MM.1S (cell line): ENCODE measurements around the gene ITGAV.

Source experiments
- DNase-seq: peaks from one replicate; pipeline ENCODE4 v3.0.0-alpha.2; 2015
- H2AFZ ChIP-seq: fragments of 300-600 bp; sonication (generic); 2 replicates; pipeline ENCODE4 v1.6.0; 2016; ENCODE audit warnings: antibody characterized with exemption, low read length
- H3F3A ChIP-seq: fragments of 300-600 bp; sonication (generic); 2 replicates; pipeline ENCODE4 v1.6.1; 2016; ENCODE audit warnings: mild to moderate bottlenecking, antibody characterized with exemption, low read length, moderate library complexity, mixed read lengths; ENCODE audit not compliant: insufficient read depth
- H3K27ac ChIP-seq: fragments of 300-600 bp; sonication (generic); 2 replicates; pipeline ENCODE4 v1.5.1; 2016; ENCODE audit warnings: mild to moderate bottlenecking, low read length
- H3K27me3 ChIP-seq: fragments of 300-600 bp; sonication (generic); replicated peaks from 2 replicates; pipeline ENCODE4 v1.6.0; 2016; ENCODE audit warnings: low read length; ENCODE audit not compliant: insufficient read depth
- H3K36me3 ChIP-seq: fragments of 300-600 bp; sonication (generic); replicated peaks from 2 replicates; pipeline ENCODE4 v1.6.1; 2016; ENCODE audit warnings: mild to moderate bottlenecking, low read length, mixed read lengths; ENCODE audit not compliant: insufficient read depth
- H3K4me1 ChIP-seq: fragments of 300-600 bp; sonication (generic); 2 replicates; pipeline ENCODE4 v1.6.1; 2016; ENCODE audit warnings: low read length, mixed read lengths
- H3K4me2 ChIP-seq: fragments of 300-600 bp; sonication (generic); 2 replicates; pipeline ENCODE4 v1.6.0; 2016; ENCODE audit warnings: low read depth, low read length
- H3K4me3 ChIP-seq: fragments of 300-600 bp; sonication (generic); 2 replicates; pipeline ENCODE4 v1.5.1; 2016; ENCODE audit warnings: low read length, mixed read lengths
- H3K79me2 ChIP-seq: fragments of 300-600 bp; sonication (generic); 2 replicates; pipeline ENCODE4 v1.6.1; 2016; ENCODE audit warnings: mixed run types, low read length, mixed read lengths
- H3K9ac ChIP-seq: fragments of 300-600 bp; sonication (generic); 2 replicates; pipeline ENCODE4 v1.6.1; 2016; ENCODE audit warnings: low read length, mixed read lengths
- H3K9me2 ChIP-seq: fragments of 300-600 bp; sonication (generic); replicated peaks from 2 replicates; pipeline ENCODE4 v1.6.1; 2016; ENCODE audit warnings: mild to moderate bottlenecking, low read length, mixed read lengths; ENCODE audit not compliant: insufficient read depth
- H3K9me3 ChIP-seq: fragments of 300-600 bp; sonication (generic); replicated peaks from 2 replicates; pipeline ENCODE4 v1.6.1; 2016; ENCODE audit warnings: mild to moderate bottlenecking, low read length, mixed read lengths; ENCODE audit not compliant: insufficient read depth
- H4K20me1 ChIP-seq: fragments of 300-600 bp; sonication (generic); 2 replicates; pipeline ENCODE4 v1.6.1; 2016; ENCODE audit warnings: mild to moderate bottlenecking, low read length, moderate library complexity, mixed read lengths; ENCODE audit not compliant: insufficient read depth
- EZH2 ChIP-seq: fragments of 300-600 bp; sonication (generic); optimal IDR thresholded peaks from 2 replicates; pipeline ENCODE3; 2017; ENCODE audit warnings: low read depth, mild to moderate bottlenecking, antibody characterized with exemption, low read length, mixed read lengths
- EZH2phosphoT487 ChIP-seq: fragments of 300-600 bp; sonication (generic); IDR thresholded peaks from 2 replicates; pipeline ENCODE4 v1.6.1; 2018; ENCODE audit warnings: antibody characterized with exemption, low read length
- TF ChIP-seq, protein P1 (sequence below): fragments of 300-600 bp; sonication (generic); IDR thresholded peaks from 2 replicates; pipeline ENCODE4 v1.5.1; 2016; ENCODE audit warnings: antibody characterized with exemption, low read length, mixed read lengths

Gene ITGAV

GRCh38 chr2:186688813-186689212 is 99.0 kb downstream of the ITGAV start:
- Histone ChIP-seq H3K79me2 (no peaks in the 10 kb centered on the region), H3K27me3 (no peaks in the 10 kb centered on the region), H3K4me1 (no peaks in the 10 kb centered on the region), H3K4me3 (no peak overlapping the region), H3K36me3 (no peaks in the 10 kb centered on the region), H3K9me2 (no peaks in the 10 kb centered on the region), H3K27ac (no peak overlapping the region), H2AFZ (no peak overlapping the region), H3F3A (no peaks in the 10 kb centered on the region), H3K9ac (no peak overlapping the region), H3K9me3 (no peaks in the 10 kb centered on the region), H4K20me1 (no peaks in the 10 kb centered on the region), H3K4me2 (no peak overlapping the region)
- DNase-seq: no peak
- TF ChIP-seq EZH2phosphoT487 (no peak), EZH2 (no peak)
- TF ChIP-seq, protein P1, sequence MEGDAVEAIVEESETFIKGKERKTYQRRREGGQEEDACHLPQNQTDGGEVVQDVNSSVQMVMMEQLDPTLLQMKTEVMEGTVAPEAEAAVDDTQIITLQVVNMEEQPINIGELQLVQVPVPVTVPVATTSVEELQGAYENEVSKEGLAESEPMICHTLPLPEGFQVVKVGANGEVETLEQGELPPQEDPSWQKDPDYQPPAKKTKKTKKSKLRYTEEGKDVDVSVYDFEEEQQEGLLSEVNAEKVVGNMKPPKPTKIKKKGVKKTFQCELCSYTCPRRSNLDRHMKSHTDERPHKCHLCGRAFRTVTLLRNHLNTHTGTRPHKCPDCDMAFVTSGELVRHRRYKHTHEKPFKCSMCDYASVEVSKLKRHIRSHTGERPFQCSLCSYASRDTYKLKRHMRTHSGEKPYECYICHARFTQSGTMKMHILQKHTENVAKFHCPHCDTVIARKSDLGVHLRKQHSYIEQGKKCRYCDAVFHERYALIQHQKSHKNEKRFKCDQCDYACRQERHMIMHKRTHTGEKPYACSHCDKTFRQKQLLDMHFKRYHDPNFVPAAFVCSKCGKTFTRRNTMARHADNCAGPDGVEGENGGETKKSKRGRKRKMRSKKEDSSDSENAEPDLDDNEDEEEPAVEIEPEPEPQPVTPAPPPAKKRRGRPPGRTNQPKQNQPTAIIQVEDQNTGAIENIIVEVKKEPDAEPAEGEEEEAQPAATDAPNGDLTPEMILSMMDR: no peak

DNA sequence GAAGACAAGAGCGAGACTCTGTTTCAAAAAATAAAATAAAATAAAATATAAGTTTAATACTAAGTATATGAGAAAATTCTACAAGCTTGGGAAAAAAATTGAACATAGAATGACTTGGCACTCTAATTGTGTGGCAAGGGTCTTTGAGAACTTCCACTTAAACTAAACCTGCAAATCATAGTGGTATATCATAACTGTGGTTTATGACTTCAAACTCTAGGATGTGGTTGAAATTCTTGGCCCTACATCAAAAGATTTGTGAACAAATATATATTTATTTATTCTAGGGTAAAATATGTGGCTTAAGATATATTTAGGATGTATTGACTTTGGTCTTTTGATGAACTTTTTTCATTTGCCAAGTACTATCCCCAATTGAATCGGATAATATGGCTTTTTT is 100.9 kb downstream of the ITGAV start:
- Histone ChIP-seq H3K4me3 (no peak overlapping the region), H3K9me2 (no peaks in the 10 kb centered on the region), H2AFZ (no peak overlapping the region), H3K27ac (no peak overlapping the region), H3K4me2 (no peak overlapping the region), H3F3A (no peaks in the 10 kb centered on the region), H3K27me3 (no peaks in the 10 kb centered on the region), H4K20me1 (no peaks in the 10 kb centered on the region), H3K4me1 (no peaks in the 10 kb centered on the region), H3K36me3 (no peaks in the 10 kb centered on the region), H3K9me3 (no peaks in the 10 kb centered on the region), H3K79me2 (no peaks in the 10 kb centered on the region), H3K9ac (no peak overlapping the region)
- no peak for DNase-seq
- TF ChIP-seq EZH2: no peak
- TF ChIP-seq, protein P1: no peak
- TF ChIP-seq EZH2phosphoT487: no peak

DNA sequence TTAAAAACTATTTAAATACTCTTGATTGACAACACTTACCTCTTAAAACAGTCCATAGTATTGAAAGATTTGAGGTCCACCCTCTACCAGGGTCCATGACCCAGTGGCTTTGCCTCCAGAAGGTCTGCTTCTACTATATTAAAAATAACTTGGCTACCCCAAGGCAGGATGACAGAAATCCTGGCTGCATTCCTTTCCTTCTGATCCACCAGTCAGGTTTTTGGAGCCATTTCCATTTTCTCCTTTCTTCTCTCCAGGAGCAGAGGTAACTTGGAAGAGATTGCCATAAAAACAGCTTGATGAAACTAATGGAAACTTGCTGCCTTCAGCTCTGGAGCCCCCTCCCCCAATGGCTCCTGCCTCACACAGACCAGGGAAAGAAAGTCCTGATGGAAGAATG is 101.4 kb downstream of the ITGAV start:
- Histone ChIP-seq H3K9me3 (no peaks in the 10 kb centered on the region), H4K20me1 (no peaks in the 10 kb centered on the region), H3F3A (no peaks in the 10 kb centered on the region), H2AFZ (no peak overlapping the region), H3K4me2 (no peak overlapping the region), H3K36me3 (no peaks in the 10 kb centered on the region), H3K27me3 (no peaks in the 10 kb centered on the region), H3K9ac (no peak overlapping the region), H3K4me3 (no peak overlapping the region), H3K4me1 (no peaks in the 10 kb centered on the region), H3K27ac (no peak overlapping the region), H3K9me2 (no peaks in the 10 kb centered on the region), H3K79me2 (no peaks in the 10 kb centered on the region)
- no peak for DNase-seq
- TF ChIP-seq EZH2phosphoT487: no peak
- TF ChIP-seq, protein P1: no peak
- no peak for TF ChIP-seq EZH2
